ENCODE results near the gene OR4D11.

DNA sequence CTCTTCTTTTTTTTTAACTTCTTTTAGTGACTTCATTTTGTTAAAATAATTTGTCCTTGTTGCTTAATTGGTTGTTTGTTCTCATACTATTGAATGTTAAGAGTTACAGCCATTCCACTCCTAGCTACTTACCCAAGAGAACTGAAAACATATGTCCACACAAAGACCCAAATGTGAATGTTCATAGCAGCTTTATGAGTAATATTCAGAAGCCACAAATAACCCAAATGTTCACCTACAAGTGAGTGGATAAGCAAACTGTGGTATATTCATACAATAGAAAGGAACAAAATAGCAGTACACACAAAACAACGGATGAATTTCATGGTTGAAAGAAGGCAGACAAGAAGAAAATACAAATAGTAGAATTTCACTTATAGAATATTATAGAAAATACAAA lies 1.4 kb upstream of the OR4D11 start:
- no peak for TF ChIP-seq POLR2AphosphoS5 (IDR thresholded peaks at IDR 0.05)
- TF ChIP-seq, protein P1, sequence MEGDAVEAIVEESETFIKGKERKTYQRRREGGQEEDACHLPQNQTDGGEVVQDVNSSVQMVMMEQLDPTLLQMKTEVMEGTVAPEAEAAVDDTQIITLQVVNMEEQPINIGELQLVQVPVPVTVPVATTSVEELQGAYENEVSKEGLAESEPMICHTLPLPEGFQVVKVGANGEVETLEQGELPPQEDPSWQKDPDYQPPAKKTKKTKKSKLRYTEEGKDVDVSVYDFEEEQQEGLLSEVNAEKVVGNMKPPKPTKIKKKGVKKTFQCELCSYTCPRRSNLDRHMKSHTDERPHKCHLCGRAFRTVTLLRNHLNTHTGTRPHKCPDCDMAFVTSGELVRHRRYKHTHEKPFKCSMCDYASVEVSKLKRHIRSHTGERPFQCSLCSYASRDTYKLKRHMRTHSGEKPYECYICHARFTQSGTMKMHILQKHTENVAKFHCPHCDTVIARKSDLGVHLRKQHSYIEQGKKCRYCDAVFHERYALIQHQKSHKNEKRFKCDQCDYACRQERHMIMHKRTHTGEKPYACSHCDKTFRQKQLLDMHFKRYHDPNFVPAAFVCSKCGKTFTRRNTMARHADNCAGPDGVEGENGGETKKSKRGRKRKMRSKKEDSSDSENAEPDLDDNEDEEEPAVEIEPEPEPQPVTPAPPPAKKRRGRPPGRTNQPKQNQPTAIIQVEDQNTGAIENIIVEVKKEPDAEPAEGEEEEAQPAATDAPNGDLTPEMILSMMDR (IDR thresholded peaks at IDR 0.05), result no peak

Data from sigmoid colon (tissue), 4 donors.